ENCODE measurements around the gene LAMA5.
A peak's percentile ranks its signal among the peaks of the same experiment; 100 is the strongest.

Gene LAMA5

GRCh38 chr20:62342910-62343309 lies 24.2 kb downstream of the LAMA5 start:
- H3K9me3 Mint-ChIP-seq: peaks cover 2% of the 10 kb centered on the region
- no peak overlapping the region for H3K27ac Mint-ChIP-seq

GRCh38 chr20:62339647-62340062 lies 27.5 kb downstream of the LAMA5 start:
- H3K4me3 Mint-ChIP-seq: no peak overlapping the region
- H3K27me3 Mint-ChIP-seq (ENCODE audit: low read depth, poor library complexity): peaks cover 3% of the 10 kb centered on the region
- no peaks in the 10 kb centered on the region for H3K9me3 Mint-ChIP-seq
- peak overlapping the region; percentile 89 for H3K27ac Mint-ChIP-seq
- no peaks in the 10 kb centered on the region for H3K4me1 Mint-ChIP-seq
- no peak for TF ChIP-seq CTCF (IDR thresholded peaks at IDR 0.05)
- DNase-seq: no peak
- peaks cover 49% of the 10 kb centered on the region for H3K36me3 Mint-ChIP-seq (ENCODE audit: low read depth)

More at GRCh38 chr20:62342910-62343309, 24.2 kb downstream of the LAMA5 start:
- H3K4me3 Mint-ChIP-seq: no peak overlapping the region
- peaks cover 65% of the 10 kb centered on the region for H3K36me3 Mint-ChIP-seq (ENCODE audit: low read depth)
- no peak for TF ChIP-seq CTCF (IDR thresholded peaks at IDR 0.05)
- H3K4me1 Mint-ChIP-seq: no peaks in the 10 kb centered on the region
- DNase-seq: no peak
- no peaks in the 10 kb centered on the region for H3K27me3 Mint-ChIP-seq (ENCODE audit: low read depth, poor library complexity)

GRCh38 chr20:62338294-62338620 lies 28.9 kb downstream of the LAMA5 start:
- Mint-ChIP-seq H3K27ac (peak overlapping the region; percentile 69), H3K4me1 (no peaks in the 10 kb centered on the region), H3K9me3 (no peaks in the 10 kb centered on the region), H3K27me3 (ENCODE audit: low read depth, poor library complexity) (peaks cover 3% of the 10 kb centered on the region), H3K36me3 (ENCODE audit: low read depth) (peaks cover 40% of the 10 kb centered on the region), H3K4me3 (no peak overlapping the region)
- no peak for DNase-seq
- TF ChIP-seq CTCF (IDR thresholded peaks at IDR 0.05): no peak

- no peak overlapping the region for H3K27ac Mint-ChIP-seq
- no peak overlapping the region for H3K4me3 Mint-ChIP-seq
- peaks cover 3% of the 10 kb centered on the region for H3K27me3 Mint-ChIP-seq (ENCODE audit: low read depth, poor library complexity)
- no peak for DNase-seq
- H3K4me1 Mint-ChIP-seq: no peaks in the 10 kb centered on the region
- H3K36me3 Mint-ChIP-seq (ENCODE audit: low read depth): peaks cover 35% of the 10 kb centered on the region
- no peak for TF ChIP-seq CTCF (IDR thresholded peaks at IDR 0.05)
- no peaks in the 10 kb centered on the region for H3K9me3 Mint-ChIP-seq
Observed at GRCh38 chr20:62337558-62338293, 29.4 kb downstream of the LAMA5 start.

GRCh38 chr20:62336775-62337557 lies 30.1 kb downstream of the LAMA5 start:
- no peak for TF ChIP-seq CTCF (IDR thresholded peaks at IDR 0.05)
- Mint-ChIP-seq H3K27me3 (ENCODE audit: low read depth, poor library complexity) (peaks cover 3% of the 10 kb centered on the region), H3K27ac (no peak overlapping the region), H3K36me3 (ENCODE audit: low read depth) (peaks cover 28% of the 10 kb centered on the region), H3K9me3 (no peaks in the 10 kb centered on the region), H3K4me3 (no peak overlapping the region), H3K4me1 (no peaks in the 10 kb centered on the region)
- no peak for DNase-seq
